Ishikawa (cell line): ENCODE measurements around the gene UQCC3.

Experiments used
- CEBPB ChIP-seq: IDR thresholded peaks from 2 replicates; pipeline ENCODE4 v1.6.1; 2012
- CREB1 ChIP-seq: IDR thresholded peaks from 2 replicates; pipeline ENCODE4 v1.6.1; 2012; ENCODE audit warnings: low read depth
- EGR1 ChIP-seq: IDR thresholded peaks from 2 replicates; pipeline ENCODE4 v1.6.1; 2012
- EP300 ChIP-seq: IDR thresholded peaks from 2 replicates; pipeline ENCODE4 v1.6.1; 2012; ENCODE audit warnings: borderline replicate concordance
- FOXM1 ChIP-seq: IDR thresholded peaks from 2 replicates; pipeline ENCODE4 v1.6.1; 2012; ENCODE audit warnings: low read depth, borderline replicate concordance
- NFIC ChIP-seq: IDR thresholded peaks from 2 replicates; pipeline ENCODE4 v1.6.1; 2012
- RAD21 ChIP-seq: IDR thresholded peaks from 2 replicates; pipeline ENCODE4 v1.6.1; 2012; ENCODE audit warnings: low read depth
- TAF1 ChIP-seq: IDR thresholded peaks from 2 replicates; pipeline ENCODE4 v1.6.1; 2012; ENCODE audit warnings: low read depth, mild to moderate bottlenecking
- TCF12 ChIP-seq: IDR thresholded peaks from 2 replicates; pipeline ENCODE4 v1.6.1; 2012; ENCODE audit warnings: low read depth
- TEAD4 ChIP-seq: IDR thresholded peaks from 2 replicates; pipeline ENCODE4 v1.6.1; 2012
- YY1 ChIP-seq: IDR thresholded peaks from 2 replicates; pipeline ENCODE4 v1.6.1; 2012; ENCODE audit warnings: low read depth
- ZBTB7A ChIP-seq: IDR thresholded peaks from 2 replicates; pipeline ENCODE4 v1.6.1; 2012; ENCODE audit warnings: low read depth
- TF ChIP-seq, protein P1 (sequence below): IDR thresholded peaks from 2 replicates; pipeline ENCODE4 v1.6.1; 2012; ENCODE audit warnings: low read depth, mild to moderate bottlenecking
- TF ChIP-seq, protein P2 (sequence below): IDR thresholded peaks from 2 replicates; pipeline ENCODE4 v1.6.1; 2012
- TF ChIP-seq, protein P3 (sequence below): IDR thresholded peaks from 2 replicates; pipeline ENCODE4 v1.6.1; 2012

UQCC3 gene

DNA sequence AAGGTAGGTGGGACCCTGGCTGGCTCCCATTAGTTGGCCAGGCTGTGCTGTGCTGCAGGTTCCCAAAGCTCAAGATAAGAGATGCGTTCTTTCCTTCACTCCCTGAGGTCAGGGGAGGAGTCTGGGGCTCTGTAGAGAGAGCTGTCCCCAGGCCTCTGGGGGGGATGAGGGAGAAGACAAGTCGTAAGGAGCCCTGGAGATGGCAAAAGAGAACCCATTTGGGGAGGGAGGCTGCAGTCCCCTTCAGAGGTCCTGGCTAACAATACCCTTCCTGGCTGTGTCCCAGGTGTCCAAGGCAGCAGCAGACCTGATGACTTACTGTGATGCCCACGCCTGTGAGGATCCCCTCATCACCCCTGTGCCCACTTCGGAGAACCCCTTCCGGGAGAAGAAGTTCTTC, 36.9 kb downstream of the UQCC3 start:
- TF ChIP-seq, protein P1, sequence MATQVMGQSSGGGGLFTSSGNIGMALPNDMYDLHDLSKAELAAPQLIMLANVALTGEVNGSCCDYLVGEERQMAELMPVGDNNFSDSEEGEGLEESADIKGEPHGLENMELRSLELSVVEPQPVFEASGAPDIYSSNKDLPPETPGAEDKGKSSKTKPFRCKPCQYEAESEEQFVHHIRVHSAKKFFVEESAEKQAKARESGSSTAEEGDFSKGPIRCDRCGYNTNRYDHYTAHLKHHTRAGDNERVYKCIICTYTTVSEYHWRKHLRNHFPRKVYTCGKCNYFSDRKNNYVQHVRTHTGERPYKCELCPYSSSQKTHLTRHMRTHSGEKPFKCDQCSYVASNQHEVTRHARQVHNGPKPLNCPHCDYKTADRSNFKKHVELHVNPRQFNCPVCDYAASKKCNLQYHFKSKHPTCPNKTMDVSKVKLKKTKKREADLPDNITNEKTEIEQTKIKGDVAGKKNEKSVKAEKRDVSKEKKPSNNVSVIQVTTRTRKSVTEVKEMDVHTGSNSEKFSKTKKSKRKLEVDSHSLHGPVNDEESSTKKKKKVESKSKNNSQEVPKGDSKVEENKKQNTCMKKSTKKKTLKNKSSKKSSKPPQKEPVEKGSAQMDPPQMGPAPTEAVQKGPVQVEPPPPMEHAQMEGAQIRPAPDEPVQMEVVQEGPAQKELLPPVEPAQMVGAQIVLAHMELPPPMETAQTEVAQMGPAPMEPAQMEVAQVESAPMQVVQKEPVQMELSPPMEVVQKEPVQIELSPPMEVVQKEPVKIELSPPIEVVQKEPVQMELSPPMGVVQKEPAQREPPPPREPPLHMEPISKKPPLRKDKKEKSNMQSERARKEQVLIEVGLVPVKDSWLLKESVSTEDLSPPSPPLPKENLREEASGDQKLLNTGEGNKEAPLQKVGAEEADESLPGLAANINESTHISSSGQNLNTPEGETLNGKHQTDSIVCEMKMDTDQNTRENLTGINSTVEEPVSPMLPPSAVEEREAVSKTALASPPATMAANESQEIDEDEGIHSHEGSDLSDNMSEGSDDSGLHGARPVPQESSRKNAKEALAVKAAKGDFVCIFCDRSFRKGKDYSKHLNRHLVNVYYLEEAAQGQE, result no peak
- no peak for TF ChIP-seq TEAD4
- TF ChIP-seq CREB1, result no peak
- no peak for TF ChIP-seq EGR1
- no peak for TF ChIP-seq TCF12
- TF ChIP-seq CEBPB, result no peak
- no peak for TF ChIP-seq ZBTB7A
- no peak for TF ChIP-seq TAF1
- no peak for TF ChIP-seq RAD21
- TF ChIP-seq, protein P2, sequence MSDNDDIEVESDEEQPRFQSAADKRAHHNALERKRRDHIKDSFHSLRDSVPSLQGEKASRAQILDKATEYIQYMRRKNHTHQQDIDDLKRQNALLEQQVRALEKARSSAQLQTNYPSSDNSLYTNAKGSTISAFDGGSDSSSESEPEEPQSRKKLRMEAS, result no peak
- no peak for TF ChIP-seq FOXM1
- TF ChIP-seq, protein P3, sequence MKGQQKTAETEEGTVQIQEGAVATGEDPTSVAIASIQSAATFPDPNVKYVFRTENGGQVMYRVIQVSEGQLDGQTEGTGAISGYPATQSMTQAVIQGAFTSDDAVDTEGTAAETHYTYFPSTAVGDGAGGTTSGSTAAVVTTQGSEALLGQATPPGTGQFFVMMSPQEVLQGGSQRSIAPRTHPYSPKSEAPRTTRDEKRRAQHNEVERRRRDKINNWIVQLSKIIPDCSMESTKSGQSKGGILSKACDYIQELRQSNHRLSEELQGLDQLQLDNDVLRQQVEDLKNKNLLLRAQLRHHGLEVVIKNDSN, result no peak
- no peak for TF ChIP-seq EP300
- no peak for TF ChIP-seq NFIC
- TF ChIP-seq YY1, result no peak

DNA sequence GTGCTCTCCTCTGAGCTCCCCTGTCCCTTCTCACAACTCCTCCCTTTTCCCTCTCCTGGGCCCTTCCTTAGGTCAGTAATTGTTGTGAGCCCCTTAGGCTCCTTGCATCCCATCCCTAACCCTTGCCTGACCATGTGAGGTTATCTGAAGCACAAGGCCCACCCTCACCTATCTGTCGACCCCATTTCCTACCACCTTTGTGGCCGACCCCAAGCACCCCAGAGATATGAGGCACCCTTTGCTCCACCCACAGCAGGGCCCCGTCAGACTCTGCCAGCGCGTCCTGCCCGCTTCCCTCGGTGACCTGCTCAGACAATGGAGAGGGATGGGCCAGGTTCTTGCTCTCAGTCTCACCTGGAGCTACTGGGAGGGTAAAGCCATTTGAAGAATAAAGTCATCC, 37.3 kb downstream of the UQCC3 start:
- TF ChIP-seq RAD21 (no peak), YY1 (no peak), CREB1 (no peak), TAF1 (no peak), FOXM1 (no peak), TEAD4 (no peak), EP300 (no peak), ZBTB7A (no peak), EGR1 (no peak), NFIC (no peak), TCF12 (no peak), CEBPB (no peak)
- TF ChIP-seq, protein P3, result no peak
- TF ChIP-seq, protein P1, result no peak
- TF ChIP-seq, protein P2, result no peak

DNA sequence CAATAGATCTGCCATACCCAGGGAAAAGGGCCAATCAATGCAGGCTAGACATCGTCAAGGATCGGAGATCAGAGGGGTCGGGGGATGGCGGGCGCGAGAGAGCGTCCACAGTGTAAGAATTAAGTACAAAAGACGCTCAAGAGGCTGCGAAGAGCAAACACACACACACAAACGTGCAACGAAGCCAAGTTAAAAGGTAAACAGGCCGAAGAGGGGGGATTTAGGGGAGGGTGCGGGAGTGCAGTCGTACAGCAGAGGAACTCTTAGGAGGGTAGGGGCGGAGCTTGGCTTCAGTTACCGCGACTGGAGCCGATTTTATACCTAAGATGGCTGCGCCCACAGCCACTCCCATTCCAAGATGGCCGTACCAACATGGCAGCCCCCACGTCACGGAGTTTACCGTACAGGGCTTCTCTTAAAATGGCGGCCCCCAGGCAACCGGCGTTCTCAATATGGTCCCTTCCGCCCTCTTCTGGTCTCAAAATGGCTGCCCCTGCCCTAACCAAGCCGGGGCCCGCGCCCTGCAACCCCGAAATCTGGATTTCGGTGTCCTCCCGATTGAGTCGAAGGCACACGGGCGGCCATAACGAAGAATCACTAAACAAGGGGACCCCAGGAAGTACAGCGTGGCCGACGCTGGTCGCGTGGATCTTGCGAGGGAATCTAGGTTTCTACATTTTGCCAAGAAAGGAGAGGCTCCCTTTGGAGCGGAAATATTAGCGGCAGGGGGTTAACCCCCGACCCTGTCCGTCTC, 38.0 kb downstream of the UQCC3 start:
- TF ChIP-seq YY1 (peak; percentile 77), NFIC (no peak)

DNA sequence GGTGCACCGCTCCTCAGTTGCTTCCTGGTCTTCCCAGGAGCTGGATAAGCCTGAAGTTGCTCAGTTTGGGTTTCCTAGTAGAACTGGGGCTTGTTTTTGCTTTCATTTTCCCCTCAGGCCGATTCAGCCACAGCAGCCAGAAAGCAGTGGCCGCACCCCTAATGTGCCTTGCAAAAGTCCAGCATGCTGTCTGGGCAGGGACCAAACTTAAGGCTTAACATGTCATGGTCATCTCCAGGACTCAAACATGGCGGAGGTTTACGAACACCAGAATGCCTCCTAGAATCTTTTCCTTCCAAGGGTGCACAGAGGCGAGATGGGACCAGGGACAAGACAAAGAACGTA, 38.5 kb downstream of the UQCC3 start:
- TF ChIP-seq, protein P2, result no peak
- TF ChIP-seq TAF1, result no peak
- no peak for TF ChIP-seq CEBPB
- no peak for TF ChIP-seq FOXM1
- TF ChIP-seq, protein P3, result no peak
- TF ChIP-seq, protein P1, result no peak
- no peak for TF ChIP-seq RAD21
- TF ChIP-seq EP300, result no peak
- TF ChIP-seq CREB1, result no peak
- TF ChIP-seq EGR1, result no peak
- TF ChIP-seq ZBTB7A, result no peak
- no peak for TF ChIP-seq YY1
- no peak for TF ChIP-seq TCF12
- TF ChIP-seq TEAD4, result no peak
- TF ChIP-seq NFIC, result no peak
